GM10847 (cell line): ENCODE data around the gene SLC6A16.

Experiments used
- POLR2A ChIP-seq: IDR thresholded peaks from 2 replicates; pipeline ENCODE4 v1.6.1; 2011; ENCODE audit not compliant: insufficient read length; ENCODE audit errors: extremely low read depth

The SLC6A16 gene

GRCh38 chr19:49247676-49248075, 77.3 kb downstream of the SLC6A16 start:
- no peak for TF ChIP-seq POLR2A

- no peak for TF ChIP-seq POLR2A
Observed at GRCh38 chr19:49244256-49244655, 80.7 kb downstream of the SLC6A16 start.

GRCh38 chr19:49243726-49244125, 81.3 kb downstream of the SLC6A16 start:
- TF ChIP-seq POLR2A: no peak

GRCh38 chr19:49243129-49243528, 81.9 kb downstream of the SLC6A16 start:
- no peak for TF ChIP-seq POLR2A

GRCh38 chr19:49241769-49242168, 83.2 kb downstream of the SLC6A16 start:
- no peak for TF ChIP-seq POLR2A
